SU-DHL-6 (cell line): ENCODE measurements around the gene SLC8A2.

ENCODE experiments used
- EZH2phosphoT487 ChIP-seq: fragments of 200-600 bp; sonication (generic), shearing (Covaris generic); conservative IDR thresholded peaks from 2 replicates; pipeline ENCODE4 v1.6.1; 2018; ENCODE audit warnings: mild to moderate bottlenecking, antibody characterized with exemption, low read length, moderate library complexity, mixed read lengths
- TF ChIP-seq, protein P1 (sequence below): fragments of 200-600 bp; sonication (generic); IDR thresholded peaks from one replicate; pipeline ENCODE4 v1.5.1; 2017; ENCODE audit warnings: antibody characterized with exemption, mild to moderate bottlenecking, low read length, moderate library complexity; ENCODE audit not compliant: insufficient read depth, poor library complexity, severe bottlenecking

DNA sequence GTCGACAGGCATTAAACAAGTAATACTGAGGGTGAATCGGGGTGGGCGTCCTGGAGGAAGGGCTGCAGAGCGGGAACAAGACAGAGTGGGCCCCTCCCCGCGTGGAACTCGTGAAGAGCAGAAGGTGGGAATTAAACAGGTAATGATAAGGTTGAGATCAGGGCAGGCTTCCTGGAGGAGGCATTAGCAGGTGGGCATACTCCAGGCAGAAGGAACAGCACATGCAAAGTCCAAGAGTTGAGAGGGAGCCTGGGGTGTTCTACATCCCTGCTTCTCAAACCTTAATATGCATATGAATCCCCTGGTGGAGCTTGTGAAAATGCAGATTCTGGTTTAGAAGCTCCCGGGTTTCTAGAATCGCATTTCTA lies 23.3 kb downstream of the SLC8A2 start:
- TF ChIP-seq, protein P1, sequence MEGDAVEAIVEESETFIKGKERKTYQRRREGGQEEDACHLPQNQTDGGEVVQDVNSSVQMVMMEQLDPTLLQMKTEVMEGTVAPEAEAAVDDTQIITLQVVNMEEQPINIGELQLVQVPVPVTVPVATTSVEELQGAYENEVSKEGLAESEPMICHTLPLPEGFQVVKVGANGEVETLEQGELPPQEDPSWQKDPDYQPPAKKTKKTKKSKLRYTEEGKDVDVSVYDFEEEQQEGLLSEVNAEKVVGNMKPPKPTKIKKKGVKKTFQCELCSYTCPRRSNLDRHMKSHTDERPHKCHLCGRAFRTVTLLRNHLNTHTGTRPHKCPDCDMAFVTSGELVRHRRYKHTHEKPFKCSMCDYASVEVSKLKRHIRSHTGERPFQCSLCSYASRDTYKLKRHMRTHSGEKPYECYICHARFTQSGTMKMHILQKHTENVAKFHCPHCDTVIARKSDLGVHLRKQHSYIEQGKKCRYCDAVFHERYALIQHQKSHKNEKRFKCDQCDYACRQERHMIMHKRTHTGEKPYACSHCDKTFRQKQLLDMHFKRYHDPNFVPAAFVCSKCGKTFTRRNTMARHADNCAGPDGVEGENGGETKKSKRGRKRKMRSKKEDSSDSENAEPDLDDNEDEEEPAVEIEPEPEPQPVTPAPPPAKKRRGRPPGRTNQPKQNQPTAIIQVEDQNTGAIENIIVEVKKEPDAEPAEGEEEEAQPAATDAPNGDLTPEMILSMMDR = no peak
- TF ChIP-seq EZH2phosphoT487 = no peak
